Activated CD4-positive, alpha-beta T cell treated with anti-CD3 and anti-CD28 coated beads for 24 hours (primary cell): ENCODE measurements around the gene MCOLN1.

ENCODE experiments used
- DNase-seq, 2 donors: peaks; one replicate each; pipeline ENCODE4 v3.0.0-alpha.2; 2020; ENCODE audit warnings: low read depth in 2 of 2

Gene MCOLN1

GRCh38 chr19:7522072-7522922 is at the start of gene MCOLN1:
TSS of gene MCOLN1 (plus strand) at chr19:7522624. CDS start at chr19:7522751, 127 bp downstream.
- peak; percentile 99 to 100 for DNase-seq

DNA sequence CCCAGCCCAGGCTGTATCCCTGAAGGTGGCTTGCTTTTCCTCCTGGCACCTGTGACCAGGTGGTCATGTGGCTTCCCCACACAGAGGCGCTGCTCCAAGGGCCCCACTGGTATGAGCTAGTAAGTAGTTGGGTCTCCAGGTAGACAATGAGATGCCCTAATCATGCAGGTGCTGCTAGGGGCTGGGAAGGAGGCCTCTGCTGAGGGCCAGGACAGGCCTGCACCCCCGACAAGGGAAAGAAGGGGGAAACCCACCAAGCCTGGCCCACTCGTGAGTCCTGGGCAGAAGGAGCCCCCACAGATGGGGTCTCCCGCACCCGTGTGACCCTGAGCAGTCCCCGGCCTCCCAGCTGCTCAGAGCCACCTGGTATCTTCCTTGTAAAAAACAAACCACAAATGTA is 46.8 kb upstream of the MCOLN1 start:
- DNase-seq = no peak

DNA sequence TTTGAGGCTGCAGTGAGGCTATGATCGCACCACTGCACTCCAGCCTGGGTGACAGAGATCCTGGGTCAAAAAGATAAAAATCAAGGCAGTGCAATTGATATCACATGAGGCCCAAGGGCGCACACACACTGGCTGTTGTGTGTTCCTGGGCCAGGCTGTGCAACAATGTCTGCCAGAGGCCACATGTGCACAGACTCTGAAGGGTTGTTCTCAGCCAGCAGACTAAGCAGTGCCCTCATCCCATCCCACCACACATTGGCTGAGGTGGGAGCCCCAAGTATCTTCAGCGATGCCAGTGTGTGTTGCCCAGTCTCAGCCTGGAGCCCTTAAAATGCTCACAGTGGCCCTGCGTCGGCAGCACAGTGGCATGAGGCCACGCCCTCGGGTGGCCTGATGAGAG is 46.2 kb upstream of the MCOLN1 start:
- no peak for DNase-seq

- DNase-seq = no peak
Observed at GRCh38 chr19:7476777-7477494, 45.5 kb upstream of the MCOLN1 start.

GRCh38 chr19:7477758-7478157 is 44.7 kb upstream of the MCOLN1 start:
- no peak for DNase-seq

DNA sequence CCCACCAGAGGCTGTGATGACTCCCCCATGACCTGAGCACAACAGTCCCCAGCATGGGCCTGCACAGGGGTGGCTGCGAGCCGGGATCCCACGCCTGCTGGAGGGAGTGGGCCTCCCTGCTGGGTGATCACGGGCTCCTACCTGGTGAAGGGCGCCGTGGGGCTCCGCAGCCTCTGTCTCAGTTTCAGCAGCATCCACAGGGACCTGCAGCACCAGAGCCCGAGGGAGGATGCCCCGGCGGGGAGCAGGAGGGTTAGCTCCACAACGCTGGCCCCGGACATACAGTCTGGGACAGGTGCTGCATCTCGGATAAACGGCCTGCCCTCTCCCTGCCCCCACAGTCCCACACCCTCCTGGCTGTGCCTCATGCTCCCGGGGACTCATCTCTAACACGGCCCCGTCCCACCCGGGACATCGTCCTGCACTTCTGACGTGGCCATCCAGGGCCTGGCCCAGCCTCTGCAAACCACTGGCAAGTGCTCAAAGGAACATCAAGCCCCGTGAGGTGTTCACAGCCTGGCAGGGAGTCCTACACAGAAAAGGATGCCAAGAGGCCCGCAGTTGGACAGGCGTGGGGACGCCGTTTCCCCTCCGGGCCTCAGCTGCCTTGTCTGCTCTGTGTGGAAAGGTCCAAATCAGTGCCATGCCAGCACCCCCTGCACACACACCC is 44.1 kb upstream of the MCOLN1 start:
- DNase-seq = no peak

DNA sequence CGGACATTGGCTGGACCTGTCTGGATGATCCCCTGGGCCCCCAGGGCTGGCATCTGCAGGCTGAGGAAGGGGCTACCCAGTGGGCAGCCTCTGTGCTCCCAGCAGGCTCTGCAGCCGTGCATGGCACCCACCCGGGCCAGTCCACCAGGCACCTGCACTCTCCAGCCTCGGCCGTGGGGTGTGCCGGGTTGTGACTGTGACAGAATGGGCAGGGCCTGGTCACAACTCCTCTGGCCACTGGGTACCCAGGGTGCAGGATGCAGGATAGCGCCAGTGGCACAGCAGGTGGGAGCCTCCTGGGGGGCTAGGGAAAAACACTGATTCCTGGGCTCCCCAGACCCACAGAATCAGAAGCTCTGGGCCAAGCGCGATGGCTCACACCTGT is 43.6 kb upstream of the MCOLN1 start:
- DNase-seq = no peak

DNA sequence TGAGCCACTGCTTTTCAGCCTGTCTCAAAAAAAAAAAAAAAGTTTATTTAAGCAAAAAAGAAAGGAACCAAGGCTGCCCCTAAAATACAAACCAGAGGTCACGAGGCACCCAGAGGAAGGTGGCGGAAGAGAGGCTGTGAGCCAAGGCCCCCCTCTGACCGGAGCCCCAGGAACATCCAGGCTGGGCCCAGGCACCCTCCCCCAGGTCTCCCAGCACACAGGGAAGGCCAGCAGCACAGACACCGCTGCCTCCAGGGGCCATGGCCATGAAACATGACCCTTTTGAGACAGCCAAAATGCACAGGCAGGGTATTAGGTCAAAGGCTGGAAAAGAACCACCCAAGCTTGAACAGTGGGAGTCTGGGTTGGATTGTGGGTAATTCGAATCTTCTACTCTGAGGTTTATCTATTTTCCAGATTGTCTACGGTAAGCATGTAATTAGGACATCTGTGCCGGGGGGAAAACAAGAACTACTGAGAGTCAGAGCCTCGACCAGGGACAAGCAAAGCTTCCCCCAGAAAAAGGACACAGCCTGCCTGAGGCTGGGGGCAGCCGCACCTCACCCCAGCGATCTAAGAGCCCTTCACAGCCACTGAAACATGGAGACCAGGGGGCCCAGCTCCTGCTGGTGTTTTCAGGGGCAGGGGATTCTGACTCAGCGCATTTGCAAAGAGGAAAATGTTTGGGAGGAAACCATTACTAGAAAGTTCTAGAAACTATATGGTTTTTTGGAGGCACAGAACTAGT is 42.0 kb upstream of the MCOLN1 start:
- DNase-seq = no peak

GRCh38 chr19:7480970-7481255 is 41.5 kb upstream of the MCOLN1 start:
- DNase-seq = no peak

GRCh38 chr19:7482584-7483439 is 39.6 kb upstream of the MCOLN1 start:
- DNase-seq = no peak

- no peak for DNase-seq
Observed at GRCh38 chr19:7483720-7484201, 38.7 kb upstream of the MCOLN1 start.

- no peak for DNase-seq
Observed at GRCh38 chr19:7486923-7487322, 35.5 kb upstream of the MCOLN1 start.

GRCh38 chr19:7488736-7489353 is 33.6 kb upstream of the MCOLN1 start, which contains the start of gene PEX11G:
TSS of gene PEX11G (minus strand) at chr19:7489035. CDS start at chr19:7489010, 25 bp downstream.
- peak; percentile 83 to 89 for DNase-seq

DNA sequence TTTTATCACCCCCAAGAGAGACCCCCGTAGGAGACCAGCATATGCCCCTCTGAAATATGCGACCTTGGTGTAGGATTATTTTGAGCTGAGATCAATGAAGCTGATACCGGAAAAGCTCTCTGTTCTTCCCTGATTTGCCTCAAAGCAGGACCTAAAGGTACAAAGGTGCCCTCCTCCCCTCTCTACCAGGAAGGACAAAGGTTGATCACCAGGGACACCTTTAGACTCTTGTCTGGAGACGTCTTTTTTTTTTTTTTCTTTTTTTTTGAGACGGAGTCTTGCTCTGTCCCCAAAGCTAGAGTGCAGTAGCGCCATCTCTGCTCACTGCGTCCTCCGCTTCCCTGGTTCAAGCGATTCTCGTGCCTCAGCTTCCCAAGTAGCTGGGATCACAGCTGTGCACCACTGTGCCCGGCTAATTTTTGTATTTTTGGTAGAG is 32.8 kb upstream of the MCOLN1 start:
- no peak for DNase-seq

GRCh38 chr19:7492142-7492541 is 30.3 kb upstream of the MCOLN1 start:
- DNase-seq = peak in 1 of 2 donors; percentile 38

- no peak for DNase-seq
Observed at GRCh38 chr19:7492558-7492957, 29.9 kb upstream of the MCOLN1 start.

GRCh38 chr19:7494416-7495098 is 27.9 kb upstream of the MCOLN1 start:
- DNase-seq = no peak

- DNase-seq = no peak
Observed at GRCh38 chr19:7497292-7497691, 25.1 kb upstream of the MCOLN1 start.

DNA sequence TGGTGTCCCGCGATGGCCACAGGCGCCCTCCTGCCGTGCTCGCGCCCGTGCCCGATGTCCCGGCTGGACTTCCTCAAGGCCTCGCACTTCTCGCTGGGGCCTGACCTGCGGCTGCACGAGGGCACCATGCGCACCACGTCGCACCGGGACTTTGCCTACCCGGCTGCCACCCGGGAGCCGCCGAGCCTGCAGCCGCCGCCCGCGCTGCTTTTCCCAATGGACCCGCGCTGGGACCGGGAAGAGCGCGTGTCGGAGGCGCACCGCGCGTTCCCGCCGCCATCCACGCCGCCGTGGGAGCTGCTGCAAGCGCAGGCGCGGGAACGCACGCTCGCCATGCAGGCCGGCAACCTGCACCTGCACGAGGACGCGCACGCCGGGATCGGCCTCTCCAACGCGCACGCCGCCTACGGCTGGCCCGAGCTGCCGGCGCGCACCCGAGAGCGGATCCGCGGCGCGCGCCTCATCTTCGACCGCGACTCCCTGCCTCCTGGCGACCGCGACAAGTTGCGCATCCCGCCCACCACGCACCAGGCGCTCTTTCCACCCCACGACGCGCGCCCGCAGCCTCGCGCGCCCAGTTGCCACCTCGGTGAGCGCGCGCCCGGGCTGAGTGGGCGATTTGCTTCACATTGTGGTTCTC is 21.5 kb upstream of the MCOLN1 start:
- DNase-seq = peak; percentile 27 to 55
